GM21737 (cell line): ENCODE data around the gene GTSE1.

Source experiments
- ATAC-seq: cut with Tn5 transposase; IDR thresholded peaks from one replicate; pipeline ENCODE4 v1.9.1; 2021; ENCODE audit warnings: mild to moderate bottlenecking, moderate library complexity; ENCODE audit not compliant: unreplicated experiment

The GTSE1 gene

GRCh38 chr22:46350646-46351045, 54.0 kb downstream of the GTSE1 start:
- no peak for ATAC-seq

- ATAC-seq = no peak
Observed at GRCh38 chr22:46351131-46351735, 54.6 kb downstream of the GTSE1 start.

GRCh38 chr22:46351767-46352166, 55.1 kb downstream of the GTSE1 start:
- ATAC-seq = no peak

DNA sequence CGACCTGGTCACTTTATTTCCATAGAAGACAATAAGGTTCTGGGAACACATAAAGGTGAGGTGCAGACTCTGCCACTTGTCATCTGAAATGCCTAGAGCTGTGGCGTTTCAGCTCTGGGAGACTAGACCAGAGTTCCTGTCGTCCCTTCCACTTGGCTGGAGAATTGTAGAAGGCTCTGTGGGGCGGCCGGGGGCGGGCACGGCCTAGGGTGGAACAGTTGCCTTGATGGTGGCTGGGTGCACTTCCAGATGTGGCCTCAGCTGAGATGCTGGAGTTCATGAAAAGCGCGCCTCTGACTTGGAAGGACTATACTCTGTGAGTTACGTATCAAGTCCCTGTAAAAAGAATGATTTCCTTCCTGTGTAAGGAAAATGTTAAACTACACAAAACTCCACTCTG, 55.6 kb downstream of the GTSE1 start:
- no peak for ATAC-seq

DNA sequence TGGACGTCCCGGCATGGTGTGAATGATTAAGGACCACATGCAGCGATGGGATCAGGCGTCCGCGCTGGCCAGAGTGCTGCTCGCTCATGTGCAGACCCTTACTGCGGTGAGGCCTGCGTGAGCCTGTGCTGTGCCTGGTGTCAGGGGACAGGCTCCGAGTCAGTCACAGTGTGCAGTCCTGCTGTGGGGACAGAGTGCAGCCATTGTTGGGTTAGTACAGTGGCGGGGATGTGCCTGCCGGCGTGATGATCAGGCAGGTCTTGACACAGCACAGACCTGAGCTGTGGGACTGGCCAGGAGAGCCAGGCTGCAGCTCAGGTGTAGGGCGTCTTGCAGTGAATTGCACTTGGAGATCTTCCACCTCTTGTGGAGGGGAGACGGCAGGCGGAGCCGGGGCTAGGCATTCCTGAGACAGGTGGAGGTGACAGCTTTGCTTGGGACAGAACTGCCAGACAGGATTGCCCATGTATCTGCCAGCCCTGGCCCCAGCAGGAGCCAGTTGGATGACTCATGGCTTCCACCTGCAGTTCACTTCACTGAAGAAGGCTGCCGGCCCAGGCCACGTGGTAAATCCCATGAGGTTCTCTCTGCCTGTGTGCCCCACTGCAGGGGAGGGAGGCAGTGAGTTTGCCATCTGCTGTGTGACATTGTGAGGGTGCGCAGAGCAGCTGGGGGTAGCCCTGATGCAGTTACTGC, 56.2 kb downstream of the GTSE1 start:
- no peak for ATAC-seq

GRCh38 chr22:46353483-46354105, 56.9 kb downstream of the GTSE1 start:
- no peak for ATAC-seq

DNA sequence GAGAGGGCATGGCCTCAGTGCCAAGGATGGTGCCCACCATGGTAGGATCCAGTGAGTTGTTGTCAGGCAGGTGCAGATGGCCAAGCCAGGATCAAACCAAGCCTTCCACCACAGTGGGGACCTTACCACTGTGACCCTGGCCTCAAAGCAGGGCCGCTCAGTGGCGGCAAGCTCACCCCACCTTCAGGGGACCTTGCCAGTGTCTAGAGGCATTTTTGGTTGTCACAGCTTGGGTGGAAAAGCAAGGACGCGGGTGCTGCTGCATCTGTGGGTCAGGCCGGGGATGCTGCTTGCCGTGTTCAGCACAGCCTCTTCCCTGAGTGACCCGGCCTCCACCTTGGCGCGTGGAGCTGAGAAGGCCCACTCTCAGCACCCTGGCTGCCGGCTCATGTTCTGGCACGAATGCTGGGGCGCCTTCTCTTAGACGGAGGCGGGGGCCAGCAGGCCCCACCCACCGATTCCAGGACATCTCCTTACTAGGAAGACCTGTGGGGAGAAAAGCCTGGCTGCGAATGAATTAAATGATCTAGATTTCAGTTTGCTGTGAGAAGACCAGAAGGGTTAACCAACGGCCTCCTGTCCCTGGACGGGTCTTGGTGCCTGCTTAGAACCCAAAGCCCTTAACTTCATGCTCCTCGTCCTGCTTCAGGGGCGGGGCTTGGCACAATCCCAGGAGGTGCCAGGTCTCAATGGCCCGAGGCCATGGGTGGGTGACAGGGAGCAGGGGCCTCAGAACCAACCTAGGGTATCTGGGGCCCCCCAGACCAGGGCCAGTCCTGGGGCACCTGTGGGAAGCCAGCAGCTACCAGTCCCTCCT, 57.7 kb downstream of the GTSE1 start:
- no peak for ATAC-seq

GRCh38 chr22:46354993-46355305, 58.3 kb downstream of the GTSE1 start:
- ATAC-seq = no peak

DNA sequence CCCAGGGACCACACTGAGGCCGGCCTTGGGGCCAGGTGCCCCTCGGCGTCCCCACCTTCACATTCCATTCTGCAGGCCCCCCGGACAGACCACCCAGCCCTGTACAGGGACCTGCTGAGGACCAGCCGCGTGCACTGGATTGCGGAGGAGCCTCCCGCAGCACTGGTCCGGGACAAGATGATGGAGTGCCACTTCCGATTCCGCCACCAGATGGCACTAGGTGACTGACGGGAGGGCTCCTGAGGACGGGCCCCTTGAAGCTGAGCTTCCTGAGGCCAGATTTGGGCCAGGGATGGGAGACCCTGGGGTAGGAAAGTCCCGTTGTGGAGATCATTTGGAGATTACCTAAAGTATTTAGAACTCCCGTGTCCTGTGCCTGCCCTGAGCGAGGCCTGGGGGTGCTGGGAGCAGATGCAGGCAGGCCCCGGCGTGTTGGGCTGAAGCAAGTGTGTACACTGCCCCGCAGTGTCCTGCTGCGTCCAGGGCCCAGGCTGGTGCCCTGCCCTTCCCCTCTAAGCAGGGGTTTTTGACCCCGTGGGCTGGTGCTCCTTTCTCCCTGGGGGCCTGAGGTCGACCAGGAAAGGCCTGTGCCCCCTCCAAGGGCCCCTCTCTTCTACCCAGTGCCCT, 58.8 kb downstream of the GTSE1 start:
- no peak for ATAC-seq

DNA sequence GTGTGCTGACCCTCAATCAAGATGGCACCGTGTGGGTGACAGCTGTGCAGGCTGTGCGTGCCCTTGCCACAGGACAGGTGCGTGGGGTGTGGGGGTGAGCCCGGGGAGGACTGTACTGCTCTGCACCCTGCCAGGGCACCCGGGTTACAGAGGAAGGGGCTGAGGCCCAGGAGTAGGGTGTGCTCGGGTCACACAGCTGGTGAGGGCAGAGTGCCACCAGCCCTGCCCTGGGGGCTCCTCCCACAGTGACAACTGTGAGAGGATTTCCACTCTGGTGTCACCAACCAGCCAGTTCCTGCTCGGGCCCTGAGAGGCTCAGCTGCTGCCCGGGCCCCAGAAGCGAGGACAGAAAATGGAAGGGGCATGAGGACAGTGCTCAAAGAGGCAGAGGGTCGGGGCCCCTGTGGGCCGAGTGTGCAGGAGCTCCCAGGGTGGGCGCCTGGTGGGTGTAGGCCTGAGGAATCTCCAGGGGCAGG, 59.4 kb downstream of the GTSE1 start:
- no peak for ATAC-seq

- no peak for ATAC-seq
Observed at GRCh38 chr22:46356496-46357480, 60.1 kb downstream of the GTSE1 start.

DNA sequence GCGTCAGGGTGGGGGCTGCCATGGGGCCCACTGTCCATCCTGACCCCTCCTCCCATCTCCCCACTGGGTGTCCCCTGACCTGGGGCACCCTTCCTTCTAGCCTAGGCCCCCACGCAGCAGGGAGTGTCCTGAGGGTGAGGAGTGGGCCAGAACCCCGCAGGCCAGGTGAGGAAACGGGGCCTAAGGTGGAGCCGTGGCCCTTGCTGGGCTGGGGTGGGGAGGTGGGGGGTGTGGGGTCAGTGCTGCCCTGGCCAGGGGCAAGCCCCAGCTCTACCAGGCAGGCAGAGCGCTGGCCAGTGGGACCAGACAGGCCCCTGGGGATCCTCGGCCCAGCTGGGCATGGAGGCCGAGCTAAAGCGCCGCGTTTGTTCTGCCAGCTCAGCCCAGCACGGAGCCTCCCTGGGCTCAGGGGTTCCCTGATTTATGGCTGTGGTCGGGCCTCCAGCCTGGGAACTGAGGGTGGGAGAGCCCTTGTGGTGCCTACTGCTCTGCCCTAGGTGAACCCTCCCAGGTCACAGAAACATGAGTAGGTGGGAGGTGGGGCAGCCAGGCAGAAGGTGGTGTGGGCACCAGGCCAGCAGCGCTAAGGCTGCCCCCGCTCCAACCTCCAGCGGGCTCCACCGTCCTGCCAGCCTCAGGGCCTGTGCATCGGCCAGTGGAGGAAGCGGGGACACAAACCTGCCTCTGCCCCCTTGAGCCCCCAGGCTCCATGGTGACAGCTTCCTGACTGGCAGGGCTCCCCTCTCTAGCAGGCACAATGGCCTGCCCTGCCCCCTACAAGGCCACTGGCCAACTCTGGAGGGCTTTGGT, 61.2 kb downstream of the GTSE1 start:
- no peak for ATAC-seq

- no peak for ATAC-seq
Observed at GRCh38 chr22:46358766-46359165, 62.1 kb downstream of the GTSE1 start.

GRCh38 chr22:46359362-46359761, 62.7 kb downstream of the GTSE1 start:
- no peak for ATAC-seq

DNA sequence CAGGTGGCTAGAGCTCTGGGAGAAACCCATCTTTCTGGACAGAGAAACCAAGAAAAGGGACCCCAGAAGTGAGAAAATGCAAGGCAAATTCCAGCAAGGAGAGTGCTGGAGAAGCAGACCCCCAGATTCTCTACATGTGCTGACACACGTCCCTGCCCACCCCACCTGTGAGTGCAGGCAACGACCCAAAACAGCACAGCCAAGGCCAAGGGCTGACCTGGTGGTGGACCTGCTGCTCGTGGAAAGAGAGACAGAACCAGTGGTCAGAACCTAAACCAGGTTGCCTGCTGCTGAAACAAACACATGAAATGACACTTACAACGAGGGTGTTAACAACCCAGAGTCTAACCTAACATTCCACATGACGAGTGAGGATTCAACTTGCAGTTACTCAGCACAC, 63.4 kb downstream of the GTSE1 start:
- ATAC-seq = no peak

DNA sequence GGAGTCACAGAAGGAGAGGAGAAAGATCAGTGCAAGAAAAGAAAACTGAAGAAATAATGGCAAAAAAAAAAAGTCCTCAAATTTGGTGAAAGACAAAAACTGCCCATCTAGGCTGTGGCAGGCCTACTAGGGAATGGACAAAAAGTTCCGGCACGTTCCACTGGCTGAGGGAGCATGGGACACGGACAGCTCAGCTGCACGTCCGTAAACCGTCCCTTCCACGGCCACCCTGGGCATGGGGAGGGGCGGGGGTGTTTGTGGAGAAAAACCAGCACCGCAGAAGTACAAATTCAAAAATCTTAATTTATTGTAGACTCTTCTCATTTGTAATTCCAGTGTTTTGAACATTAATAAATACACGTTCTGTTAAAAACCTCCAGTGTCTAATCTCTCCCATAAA, 64.2 kb downstream of the GTSE1 start:
- no peak for ATAC-seq

GRCh38 chr22:46361826-46362202, 65.1 kb downstream of the GTSE1 start:
- no peak for ATAC-seq

- ATAC-seq = no peak
Observed at GRCh38 chr22:46362203-46362933, 65.7 kb downstream of the GTSE1 start.
